HL-60 (cell line): Measurements from ENCODE around the gene TOR1A.
A peak's percentile ranks its signal among the peaks of the same experiment; 100 is the strongest.

Experiments
- DNase-seq, 2 experiments: peaks; one replicate each; pipeline ENCODE4 v3.0.0-alpha.2; 2010 to 2020; ENCODE audit warnings: low read depth in 1 of 2, low spot score in 1 of 2
- H3K27ac ChIP-seq: fragments of 250-450 bp; sonication (Bioruptor Pico); replicated peaks from 2 replicates; pipeline ENCODE4 v1.5.1; 2020; ENCODE audit warnings: mild to moderate bottlenecking, moderate library complexity
- H3K27me3 ChIP-seq: fragments of 250-450 bp; sonication (Bioruptor Pico); 2 replicates; pipeline ENCODE4 v1.5.1; 2021; ENCODE audit warnings: mild to moderate bottlenecking, moderate library complexity; ENCODE audit not compliant: insufficient read depth, poor library complexity, severe bottlenecking
- H3K4me3 ChIP-seq: replicated peaks from 2 replicates; pipeline ENCODE4 v1.5.1; 2011; ENCODE audit warnings: mild to moderate bottlenecking, control low read depth, low read length; ENCODE audit not compliant: insufficient read depth
- CTCF ChIP-seq: IDR thresholded peaks from one replicate; pipeline ENCODE4 v1.5.1; 2011; ENCODE audit warnings: low read length, control low read depth, inconsistent platforms; ENCODE audit not compliant: insufficient read depth
- GABPA ChIP-seq: IDR thresholded peaks from 2 replicates; pipeline ENCODE4 v1.6.1; 2012; ENCODE audit warnings: low read depth
- POLR2AphosphoS5 ChIP-seq: IDR thresholded peaks from 2 replicates; pipeline ENCODE4 v1.6.1; 2012; ENCODE audit warnings: low read depth
- SPI1 ChIP-seq: IDR thresholded peaks from 2 replicates; pipeline ENCODE4 v1.6.1; 2012; ENCODE audit warnings: low read depth, mild to moderate bottlenecking, borderline replicate concordance
- TF ChIP-seq, protein P1 (sequence below): IDR thresholded peaks from 2 replicates; pipeline ENCODE4 v1.6.1; 2012; ENCODE audit warnings: low read depth; ENCODE audit not compliant: insufficient replicate concordance

Gene TOR1A

GRCh38 chr9:129839324-129840023, 15.5 kb upstream of the TOR1A start:
- TF ChIP-seq GABPA, result no peak
- no peak for TF ChIP-seq CTCF
- TF ChIP-seq SPI1, result no peak
- TF ChIP-seq, protein P1, sequence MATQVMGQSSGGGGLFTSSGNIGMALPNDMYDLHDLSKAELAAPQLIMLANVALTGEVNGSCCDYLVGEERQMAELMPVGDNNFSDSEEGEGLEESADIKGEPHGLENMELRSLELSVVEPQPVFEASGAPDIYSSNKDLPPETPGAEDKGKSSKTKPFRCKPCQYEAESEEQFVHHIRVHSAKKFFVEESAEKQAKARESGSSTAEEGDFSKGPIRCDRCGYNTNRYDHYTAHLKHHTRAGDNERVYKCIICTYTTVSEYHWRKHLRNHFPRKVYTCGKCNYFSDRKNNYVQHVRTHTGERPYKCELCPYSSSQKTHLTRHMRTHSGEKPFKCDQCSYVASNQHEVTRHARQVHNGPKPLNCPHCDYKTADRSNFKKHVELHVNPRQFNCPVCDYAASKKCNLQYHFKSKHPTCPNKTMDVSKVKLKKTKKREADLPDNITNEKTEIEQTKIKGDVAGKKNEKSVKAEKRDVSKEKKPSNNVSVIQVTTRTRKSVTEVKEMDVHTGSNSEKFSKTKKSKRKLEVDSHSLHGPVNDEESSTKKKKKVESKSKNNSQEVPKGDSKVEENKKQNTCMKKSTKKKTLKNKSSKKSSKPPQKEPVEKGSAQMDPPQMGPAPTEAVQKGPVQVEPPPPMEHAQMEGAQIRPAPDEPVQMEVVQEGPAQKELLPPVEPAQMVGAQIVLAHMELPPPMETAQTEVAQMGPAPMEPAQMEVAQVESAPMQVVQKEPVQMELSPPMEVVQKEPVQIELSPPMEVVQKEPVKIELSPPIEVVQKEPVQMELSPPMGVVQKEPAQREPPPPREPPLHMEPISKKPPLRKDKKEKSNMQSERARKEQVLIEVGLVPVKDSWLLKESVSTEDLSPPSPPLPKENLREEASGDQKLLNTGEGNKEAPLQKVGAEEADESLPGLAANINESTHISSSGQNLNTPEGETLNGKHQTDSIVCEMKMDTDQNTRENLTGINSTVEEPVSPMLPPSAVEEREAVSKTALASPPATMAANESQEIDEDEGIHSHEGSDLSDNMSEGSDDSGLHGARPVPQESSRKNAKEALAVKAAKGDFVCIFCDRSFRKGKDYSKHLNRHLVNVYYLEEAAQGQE, result no peak
- TF ChIP-seq POLR2AphosphoS5, result no peak
- Histone ChIP-seq H3K27me3 (no peaks in the 10 kb centered on the region), H3K4me3 (no peak overlapping the region), H3K27ac (0 out of 2 replicates have a peak overlapping the region, but pooled peaks have one; percentile 12)
- no peak for DNase-seq

GRCh38 chr9:129838707-129839259, 14.8 kb upstream of the TOR1A start:
- Histone ChIP-seq H3K4me3 (no peak overlapping the region), H3K27ac (0 out of 2 replicates have a peak overlapping the region, but pooled peaks have one; percentile 12), H3K27me3 (no peaks in the 10 kb centered on the region)
- TF ChIP-seq POLR2AphosphoS5 (no peak), SPI1 (no peak), GABPA (no peak), CTCF (no peak)
- TF ChIP-seq, protein P1, result no peak
- peak in 1 of 2 experiments; percentile 35 for DNase-seq

- H3K4me3 ChIP-seq, result peak overlapping the region; percentile 100
- H3K27me3 ChIP-seq, result no peaks in the 10 kb centered on the region
- TF ChIP-seq POLR2AphosphoS5, result peak; percentile 49; the same call in 1 of the 2 replicates
- no peak for TF ChIP-seq GABPA
- peak; percentile 82 for TF ChIP-seq SPI1
- peak in 1 of 2 experiments; percentile 87 for DNase-seq
- H3K27ac ChIP-seq, result peak overlapping the region; percentile 75
These were observed 12.5 kb upstream of the TOR1A start for GRCh38 chr9:129836311-129837007.

- Histone ChIP-seq H3K27ac (peak overlapping the region; percentile 75), H3K4me3 (peak overlapping the region; percentile 100), H3K27me3 (no peaks in the 10 kb centered on the region)
- no peak for TF ChIP-seq CTCF
- TF ChIP-seq POLR2AphosphoS5, result peak; percentile 10; the same call in 1 of the 2 replicates
- no peak for DNase-seq
These were observed 11.9 kb upstream of the TOR1A start for GRCh38 chr9:129835860-129836223.
